ENCODE measurements around the gene ITGAD. TPM values are rescaled to one million over a fixed set of nuclear protein-coding genes. Genes with fewer than 3 reads are reported as not detected.
"Not testable (repeated sequence)": the region's sequence is repeated elsewhere in the genome, so short reads cannot be mapped to it uniquely, and the experiment has no call there.

Gene ITGAD
- total RNA-seq, 1 experiment from 2014 or later, result 0.06 TPM

GRCh38 chr16:31403590-31404352 is 10.6 kb downstream of the ITGAD start:
- DNase-seq (ENCODE audit: low read depth), result no peak

GRCh38 chr16:31404353-31405064 is 11.4 kb downstream of the ITGAD start:
- DNase-seq (ENCODE audit: low read depth), result peak; percentile 79

- DNase-seq (ENCODE audit: low read depth), result no peak
Measured at GRCh38 chr16:31407406-31407805, 14.3 kb downstream of the ITGAD start.

- peak; percentile 70 for DNase-seq (ENCODE audit: low read depth)
Measured at GRCh38 chr16:31409433-31409832, 16.3 kb downstream of the ITGAD start.

- DNase-seq (ENCODE audit: low read depth), result no peak
Measured at GRCh38 chr16:31410082-31410481, 16.9 kb downstream of the ITGAD start.

GRCh38 chr16:31411024-31411844 is 18.1 kb downstream of the ITGAD start:
- DNase-seq (ENCODE audit: low read depth), result no peak

GRCh38 chr16:31412750-31413149 is 19.6 kb downstream of the ITGAD start:
- DNase-seq (ENCODE audit: low read depth), result no peak

- no peak for DNase-seq (ENCODE audit: low read depth)
Measured at GRCh38 chr16:31413381-31413780, 20.2 kb downstream of the ITGAD start.

GRCh38 chr16:31413943-31414342 is 20.8 kb downstream of the ITGAD start:
- no peak for DNase-seq (ENCODE audit: low read depth)

- no peak for DNase-seq (ENCODE audit: low read depth)
Measured at GRCh38 chr16:31414706-31415105, 21.6 kb downstream of the ITGAD start.

- no peak for DNase-seq (ENCODE audit: low read depth)
Measured at GRCh38 chr16:31416371-31416770, 23.2 kb downstream of the ITGAD start.

GRCh38 chr16:31417036-31417435 is 23.9 kb downstream of the ITGAD start:
- DNase-seq (ENCODE audit: low read depth), result not testable (repeated sequence)

GRCh38 chr16:31417916-31418315 is 24.8 kb downstream of the ITGAD start:
- no peak for DNase-seq (ENCODE audit: low read depth)

GRCh38 chr16:31420037-31420436 is 26.9 kb downstream of the ITGAD start:
- no peak for DNase-seq (ENCODE audit: low read depth)

GRCh38 chr16:31421587-31421986 is 28.5 kb downstream of the ITGAD start:
- DNase-seq (ENCODE audit: low read depth), result no peak

GRCh38 chr16:31423241-31423640 is 30.1 kb downstream of the ITGAD start:
- no peak for DNase-seq (ENCODE audit: low read depth)

- no peak for DNase-seq (ENCODE audit: low read depth)
Measured at GRCh38 chr16:31423801-31424200, 30.7 kb downstream of the ITGAD start.

- peak; percentile 80 for DNase-seq (ENCODE audit: low read depth)
Measured at GRCh38 chr16:31427441-31428278, 34.5 kb downstream of the ITGAD start.

GRCh38 chr16:31428279-31428597 is 35.1 kb downstream of the ITGAD start, which contains the start of gene COX6A2:
Gene COX6A2 (minus strand): TSS chr16:31428360. CDS start chr16:31428325, 35 bp downstream.
- no peak for DNase-seq (ENCODE audit: low read depth)

GRCh38 chr16:31428638-31429247 is 35.6 kb downstream of the ITGAD start:
- DNase-seq (ENCODE audit: low read depth), result no peak

GRCh38 chr16:31429314-31429713 is 36.2 kb downstream of the ITGAD start:
- no peak for DNase-seq (ENCODE audit: low read depth)

Data from Daoy (cell line).